H9 (cell line): ENCODE results near the gene ITGA11. TPM values are rescaled to one million over a fixed set of nuclear protein-coding genes. Genes with fewer than 3 reads are reported as not detected.

ENCODE experiments used
- DNase-seq: peaks from one replicate; pipeline ENCODE4 v3.0.0-alpha.2; 2017
- H2AFZ ChIP-seq: one replicate; pipeline ENCODE4 v1.6.1; 2013; ENCODE audit warnings: mild to moderate bottlenecking, low read length, control low read depth, moderate library complexity
- H2AK5ac ChIP-seq: 2 replicates; pipeline ENCODE4 v1.6.1; 2013; ENCODE audit warnings: low read length, control low read depth, mixed read lengths; ENCODE audit not compliant: insufficient read length
- H2BK120ac ChIP-seq: one replicate; pipeline ENCODE4 v1.6.1; 2013; ENCODE audit warnings: low read depth, mild to moderate bottlenecking, low read length, control low read depth, inconsistent platforms; ENCODE audit not compliant: poor library complexity, severe bottlenecking
- H2BK12ac ChIP-seq: 2 replicates; pipeline ENCODE4 v1.6.1; 2013; ENCODE audit warnings: low read length, control low read depth, mixed read lengths, low read depth; ENCODE audit not compliant: insufficient read length
- H2BK15ac ChIP-seq: 2 replicates; pipeline ENCODE4 v1.6.1; 2013; ENCODE audit warnings: low read depth, low read length, control low read depth
- H2BK20ac ChIP-seq: one replicate; pipeline ENCODE4 v1.6.1; 2013; ENCODE audit warnings: low read depth, mild to moderate bottlenecking, low read length, control low read depth, inconsistent platforms; ENCODE audit not compliant: poor library complexity, severe bottlenecking
- H2BK5ac ChIP-seq: 2 replicates; pipeline ENCODE4 v1.6.1; 2013; ENCODE audit warnings: low read length, control low read depth, mixed read lengths; ENCODE audit not compliant: insufficient read length
- H3K14ac ChIP-seq: 2 replicates; pipeline ENCODE4 v1.6.1; 2013; ENCODE audit warnings: low read length, control low read depth; ENCODE audit not compliant: insufficient read depth
- H3K18ac ChIP-seq: 2 replicates; pipeline ENCODE4 v1.6.1; 2013; ENCODE audit warnings: low read depth, mild to moderate bottlenecking, mixed read lengths, low read length, control low read depth; ENCODE audit not compliant: insufficient read length
- H3K23ac ChIP-seq: 2 replicates; pipeline ENCODE4 v1.6.1; 2013; ENCODE audit warnings: low read length, control low read depth, mixed read lengths, low read depth; ENCODE audit not compliant: insufficient read length
- H3K23me2 ChIP-seq: 2 replicates; pipeline ENCODE4 v1.6.1; 2013; ENCODE audit warnings: low read depth, mild to moderate bottlenecking, mixed read lengths, low read length, control low read depth; ENCODE audit not compliant: insufficient read length, poor library complexity, severe bottlenecking
- H3K27ac ChIP-seq: 2 replicates; pipeline ENCODE4 v1.5.1; 2013; ENCODE audit warnings: low read length, control low read depth, mixed read lengths, low read depth; ENCODE audit not compliant: insufficient read length
- H3K27me3 ChIP-seq: 2 replicates; pipeline ENCODE4 v1.6.1; 2013; ENCODE audit warnings: low read length, control low read depth, inconsistent platforms; ENCODE audit not compliant: insufficient read depth
- H3K4ac ChIP-seq: 2 replicates; pipeline ENCODE4 v1.6.1; 2013; ENCODE audit warnings: low read depth, mild to moderate bottlenecking, control low read depth, inconsistent platforms, low read length, moderate library complexity
- H3K4me1 ChIP-seq: 2 replicates; pipeline ENCODE4 v1.6.1; 2013; ENCODE audit warnings: low read length, control low read depth, inconsistent platforms; ENCODE audit not compliant: insufficient read depth
- H3K4me2 ChIP-seq: 2 replicates; pipeline ENCODE4 v1.6.1; 2013; ENCODE audit warnings: low read length, control low read depth, mixed read lengths; ENCODE audit not compliant: insufficient read length, insufficient read depth
- H3K56ac ChIP-seq: 2 replicates; pipeline ENCODE4 v1.6.1; 2013; ENCODE audit warnings: low read depth, mild to moderate bottlenecking, mixed read lengths, low read length, control low read depth; ENCODE audit not compliant: insufficient read length
- H3K79me1 ChIP-seq: 2 replicates; pipeline ENCODE4 v1.6.1; 2013; ENCODE audit warnings: low read depth, mild to moderate bottlenecking, moderate library complexity, low read length, control low read depth, inconsistent platforms; ENCODE audit not compliant: insufficient read depth, poor library complexity, severe bottlenecking
- H3K79me2 ChIP-seq: 2 replicates; pipeline ENCODE4 v1.6.1; 2013; ENCODE audit warnings: low read length, control low read depth, inconsistent platforms; ENCODE audit not compliant: insufficient read depth
- H3K9ac ChIP-seq: 2 replicates; pipeline ENCODE4 v1.6.1; 2013; ENCODE audit warnings: low read length, control low read depth, mixed read lengths; ENCODE audit not compliant: insufficient read length; ENCODE audit errors: extremely low read depth
- H3K9me3 ChIP-seq: one replicate; pipeline ENCODE4 v1.6.1; 2013; ENCODE audit warnings: low read depth, low read length, inconsistent platforms; ENCODE audit not compliant: control insufficient read depth
- H3T11ph ChIP-seq: one replicate; pipeline ENCODE4 v1.6.1; 2013; ENCODE audit warnings: mild to moderate bottlenecking, low read length, control low read depth, inconsistent platforms
- H4K20me1 ChIP-seq: one replicate; pipeline ENCODE4 v1.6.1; 2013; ENCODE audit not compliant: control insufficient read depth, insufficient read length, insufficient read depth
- H4K5ac ChIP-seq: 2 replicates; pipeline ENCODE4 v1.6.1; 2013; ENCODE audit warnings: low read depth, mild to moderate bottlenecking, mixed read lengths, low read length, control low read depth; ENCODE audit not compliant: insufficient read length
- H4K8ac ChIP-seq: replicated peaks from 2 replicates; pipeline ENCODE4 v1.6.1; 2013; ENCODE audit warnings: low read length, control low read depth, mixed read lengths, low read depth; ENCODE audit not compliant: insufficient read length
- H4K91ac ChIP-seq: 2 replicates; pipeline ENCODE4 v1.6.1; 2013; ENCODE audit warnings: low read depth, mild to moderate bottlenecking, moderate library complexity, mixed read lengths, low read length, control low read depth; ENCODE audit not compliant: insufficient read length
- H3K27ac Mint-ChIP-seq, 3 experiments: 2 replicates in 2 of 3; 3 replicates in 1 of 3; pipeline ENCODE4 v1.8.0; 2020 to 2021; ENCODE audit warnings: mixed read lengths in 3 of 3, mild to moderate bottlenecking in 1 of 3, moderate library complexity in 1 of 3
- H3K27me3 Mint-ChIP-seq: 2 replicates; pipeline ENCODE4 v1.8.0; 2021; ENCODE audit warnings: low read depth, mild to moderate bottlenecking, moderate library complexity, mixed read lengths
- H3K36me3 Mint-ChIP-seq, 3 experiments: 2 replicates in 2 of 3; 3 replicates in 1 of 3; pipeline ENCODE4 v1.8.0; 2020 to 2021; ENCODE audit warnings: low read depth in 3 of 3, mixed read lengths in 3 of 3; ENCODE audit not compliant: insufficient read depth in 1 of 3
- H3K4me1 Mint-ChIP-seq, 2 experiments: 2 replicates each; pipeline ENCODE4 v1.8.0; 2020; ENCODE audit warnings: mixed read lengths in 2 of 2
- H3K4me3 Mint-ChIP-seq, 2 experiments: 2 replicates in 1 of 2; 3 replicates in 1 of 2; pipeline ENCODE4 v1.8.0; 2020 to 2021; ENCODE audit warnings: mild to moderate bottlenecking in 2 of 2, mixed read lengths in 2 of 2, moderate library complexity in 1 of 2
- H3K9me3 Mint-ChIP-seq, 2 experiments: 2 replicates in 1 of 2; 3 replicates in 1 of 2; pipeline ENCODE4 v1.8.0; 2020; ENCODE audit warnings: mild to moderate bottlenecking in 2 of 2, mixed read lengths in 2 of 2, moderate library complexity in 1 of 2
- CTCF ChIP-seq: fragments of 200-600 bp; sonication (generic); conservative IDR thresholded peaks from 3 replicates; pipeline ENCODE4 v1.8.0; 2021; ENCODE audit warnings: antibody characterized with exemption, mild to moderate bottlenecking
- WGBS: extraction: QIAGEN DNeasy Blood & Tissue Kit; methylation state at CpG from one replicate; pipeline ENCODE4 v1.1.7; 2013; ENCODE audit warnings: missing lambda C conversion rate, low lambda C conversion rate, mixed read lengths; ENCODE audit not compliant: insufficient read length; ENCODE audit errors: extremely low coverage; 5-methylcytosine and 5-hydroxymethylcytosine counted together
- total RNA-seq: library from RNA; stranded (reverse); gene quantifications from 2 replicates; pipeline ENCODE4 v1.2.1, GENCODE V29; 2021

ITGA11 gene
- total RNA-seq, 1 experiment from 2014 or later, result 0.07 TPM

- Histone ChIP-seq H2BK15ac (no peak overlapping the region), H3K18ac (no peak overlapping the region), H3K4me1 (no peaks in the 10 kb centered on the region), H3K4me2 (no peak overlapping the region), H2BK120ac (no peak overlapping the region), H3K23me2 (no peaks in the 10 kb centered on the region), H2BK5ac (no peak overlapping the region), H3K79me1 (no peaks in the 10 kb centered on the region), H4K20me1 (no peaks in the 10 kb centered on the region), H4K91ac (no peak overlapping the region), H2AFZ (no peak overlapping the region), H2BK12ac (no peak overlapping the region), H2AK5ac (no peak overlapping the region), H3K56ac (no peak overlapping the region), H3K27me3 (0 out of 2 replicates have a peak, but pooled peaks cover 2% of the 10 kb centered on the region), H3K79me2 (no peaks in the 10 kb centered on the region), H4K5ac (no peak overlapping the region), H4K8ac (no peak overlapping the region), H2BK20ac (no peak overlapping the region), H3K9me3 (no peaks in the 10 kb centered on the region), H3K27ac (no peak overlapping the region), H3K9ac (no peak overlapping the region), H3K23ac (no peak overlapping the region), H3T11ph (no peak overlapping the region), H3K4ac (no peak overlapping the region), H3K14ac (no peak overlapping the region)
- TF ChIP-seq CTCF, result no peak
- no peak overlapping the region for H3K27ac Mint-ChIP-seq
- DNase-seq, result no peak
- peaks cover 0 to 6% of the 10 kb centered on the region in 2 experiments; a peak in 2 of 4 replicates for H3K4me1 Mint-ChIP-seq
- no peaks in the 10 kb centered on the region for H3K9me3 Mint-ChIP-seq
- WGBS, result no CpG with 5 or more reads among the region's 2 CpGs
- no peak overlapping the region for H3K4me3 Mint-ChIP-seq
- H3K36me3 Mint-ChIP-seq, result no peaks in the 10 kb centered on the region
- H3K27me3 Mint-ChIP-seq, result peaks cover 14% of the 10 kb centered on the region
Measured at GRCh38 chr15:68447976-68448755, 16.2 kb upstream of the ITGA11 start.
